Smooth muscle cell (in vitro differentiated cells): ENCODE data around the gene TTF2. TPM values are rescaled to one million over a fixed set of nuclear protein-coding genes. Genes with fewer than 3 reads are reported as not detected.

Source experiments
- DNase-seq: peaks from one replicate; lab custom pipeline; 2025; ENCODE audit not compliant: unreplicated experiment; lab: John Stamatoyannopoulos, UW
- H2AFZ ChIP-seq: fragments of 200-600 bp; sonication (generic); 2 replicates; pipeline ENCODE4 v1.6.0; 2016; ENCODE audit warnings: antibody characterized with exemption, low read depth, mild to moderate bottlenecking
- H3F3A ChIP-seq: fragments of 200-600 bp; sonication (generic); 2 replicates; pipeline ENCODE4 v1.6.0; 2017; ENCODE audit warnings: antibody characterized with exemption, low read depth
- H3K27ac ChIP-seq: fragments of 200-600 bp; sonication (generic); 2 replicates; pipeline ENCODE4 v1.5.1; 2016; ENCODE audit warnings: low read depth, mild to moderate bottlenecking
- H3K27me3 ChIP-seq: fragments of 200-600 bp; sonication (generic); 2 replicates; pipeline ENCODE4 v1.6.1; 2016; ENCODE audit warnings: low read depth, mild to moderate bottlenecking
- H3K36me3 ChIP-seq: fragments of 200-600 bp; sonication (generic); 2 replicates; pipeline ENCODE4 v1.5.1; 2016; ENCODE audit warnings: low read depth
- H3K4me1 ChIP-seq: fragments of 200-600 bp; sonication (generic); 2 replicates; pipeline ENCODE4 v1.5.1; 2016; ENCODE audit warnings: low read depth
- H3K4me2 ChIP-seq: fragments of 200-600 bp; sonication (generic); 2 replicates; pipeline ENCODE4 v1.6.0; 2016; ENCODE audit warnings: mild to moderate bottlenecking
- H3K4me3 ChIP-seq: fragments of 200-600 bp; sonication (generic); 2 replicates; pipeline ENCODE4 v1.5.1; 2016; ENCODE audit warnings: mild to moderate bottlenecking
- H3K79me2 ChIP-seq: fragments of 200-600 bp; sonication (generic); 2 replicates; pipeline ENCODE4 v1.6.0; 2016; ENCODE audit warnings: low read depth, mild to moderate bottlenecking
- H3K9ac ChIP-seq: fragments of 200-600 bp; sonication (generic); 2 replicates; pipeline ENCODE4 v1.6.0; 2016; ENCODE audit warnings: low read depth
- H3K9me3 ChIP-seq: fragments of 200-600 bp; sonication (generic); replicated peaks from 2 replicates; pipeline ENCODE4 v1.5.1; 2016; ENCODE audit warnings: low read depth
- H4K20me1 ChIP-seq: fragments of 200-600 bp; sonication (generic); 2 replicates; pipeline ENCODE4 v1.6.0; 2016; ENCODE audit warnings: low read depth
- WGBS: methylation state at CpG from one replicate; pipeline ENCODE4 v1.1.7; 2016; ENCODE audit warnings: low lambda C conversion rate; 5-methylcytosine and 5-hydroxymethylcytosine counted together
- polyA plus RNA-seq: library from polyadenylated mRNA; unstranded; fragments of >200 nt; fragmentation: Nextera tagmentation; extraction: Ambion mirVana; gene quantifications from 2 replicates; pipeline ENCODE4 v1.2.1, GENCODE V29; 2016
- total RNA-seq: library from RNA; depleted of rRNA; stranded (reverse); fragments of >200 nt; gene quantifications from 2 replicates; pipeline ENCODE4 v1.2.3, GENCODE V29; 2014
- TF ChIP-seq, protein P1 (sequence below): fragments of 200-600 bp; sonication (generic); IDR thresholded peaks from 2 replicates; pipeline ENCODE4 v1.5.1; 2017; ENCODE audit warnings: borderline replicate concordance, mild to moderate bottlenecking, antibody characterized with exemption; ENCODE audit not compliant: insufficient read depth, poor library complexity, severe bottlenecking

Gene TTF2
- total and polyA plus RNA-seq, 2 experiments from 2014 or later = 4.9 to 8.2 TPM

DNA sequence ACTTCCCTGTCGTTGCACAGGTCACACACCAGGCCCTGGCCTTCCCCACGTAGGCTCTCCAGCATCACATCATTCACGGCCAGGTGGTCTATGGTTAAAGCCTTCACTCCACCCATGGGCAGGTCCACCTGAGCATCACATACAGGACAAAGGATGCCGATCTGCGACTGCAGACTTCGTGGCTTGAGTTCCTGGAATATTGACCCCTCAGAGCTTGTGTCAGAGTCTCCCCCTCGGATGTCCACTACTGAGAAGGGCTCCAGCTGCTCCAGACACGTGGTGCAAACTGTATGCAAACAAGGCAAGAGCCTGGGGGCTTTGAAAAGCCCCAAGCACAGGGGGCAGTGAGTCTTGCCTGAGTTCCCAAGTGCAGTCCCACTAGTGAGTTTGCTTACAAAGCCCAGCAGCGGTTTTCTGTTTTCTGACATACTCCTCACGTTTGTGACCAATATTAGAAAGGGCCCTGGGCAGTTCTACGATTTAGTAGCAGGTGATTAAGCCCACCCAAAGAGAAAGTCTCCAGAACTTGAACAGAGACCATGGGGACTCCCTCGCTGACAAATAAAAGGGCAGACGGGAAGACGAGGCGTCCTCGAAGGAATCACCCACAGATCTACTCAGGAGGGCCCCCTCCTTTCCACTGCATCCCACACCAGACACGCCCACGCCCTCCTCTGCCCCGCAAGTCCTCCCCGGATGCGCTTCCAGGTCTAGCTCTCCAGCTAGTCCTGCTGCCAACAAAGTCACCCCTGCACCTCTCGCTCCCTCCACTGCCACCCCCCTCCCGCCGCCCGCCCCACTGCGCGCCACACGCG lies 60.9 kb downstream of the TTF2 start:
- peak overlapping the region; percentile 99 for H3K9ac ChIP-seq
- H3K4me2 ChIP-seq = peak overlapping the region; percentile 84
- H3K79me2 ChIP-seq = no peaks in the 10 kb centered on the region
- peaks cover 12% of the 10 kb centered on the region for H3K4me1 ChIP-seq
- DNase-seq = no peak
- WGBS = 19% methylated on average over 28 of the region's 29 CpGs
- H3K9me3 ChIP-seq = no peaks in the 10 kb centered on the region
- peak overlapping the region; percentile 73 for H3K4me3 ChIP-seq
- H3K36me3 ChIP-seq = no peaks in the 10 kb centered on the region
- H4K20me1 ChIP-seq = no peaks in the 10 kb centered on the region
- H3K27me3 ChIP-seq = no peaks in the 10 kb centered on the region
- H3F3A ChIP-seq = no peaks in the 10 kb centered on the region
- peak overlapping the region; percentile 84 for H2AFZ ChIP-seq
- H3K27ac ChIP-seq = peak overlapping the region; percentile 98
- TF ChIP-seq, protein P1, sequence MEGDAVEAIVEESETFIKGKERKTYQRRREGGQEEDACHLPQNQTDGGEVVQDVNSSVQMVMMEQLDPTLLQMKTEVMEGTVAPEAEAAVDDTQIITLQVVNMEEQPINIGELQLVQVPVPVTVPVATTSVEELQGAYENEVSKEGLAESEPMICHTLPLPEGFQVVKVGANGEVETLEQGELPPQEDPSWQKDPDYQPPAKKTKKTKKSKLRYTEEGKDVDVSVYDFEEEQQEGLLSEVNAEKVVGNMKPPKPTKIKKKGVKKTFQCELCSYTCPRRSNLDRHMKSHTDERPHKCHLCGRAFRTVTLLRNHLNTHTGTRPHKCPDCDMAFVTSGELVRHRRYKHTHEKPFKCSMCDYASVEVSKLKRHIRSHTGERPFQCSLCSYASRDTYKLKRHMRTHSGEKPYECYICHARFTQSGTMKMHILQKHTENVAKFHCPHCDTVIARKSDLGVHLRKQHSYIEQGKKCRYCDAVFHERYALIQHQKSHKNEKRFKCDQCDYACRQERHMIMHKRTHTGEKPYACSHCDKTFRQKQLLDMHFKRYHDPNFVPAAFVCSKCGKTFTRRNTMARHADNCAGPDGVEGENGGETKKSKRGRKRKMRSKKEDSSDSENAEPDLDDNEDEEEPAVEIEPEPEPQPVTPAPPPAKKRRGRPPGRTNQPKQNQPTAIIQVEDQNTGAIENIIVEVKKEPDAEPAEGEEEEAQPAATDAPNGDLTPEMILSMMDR = no peak

DNA sequence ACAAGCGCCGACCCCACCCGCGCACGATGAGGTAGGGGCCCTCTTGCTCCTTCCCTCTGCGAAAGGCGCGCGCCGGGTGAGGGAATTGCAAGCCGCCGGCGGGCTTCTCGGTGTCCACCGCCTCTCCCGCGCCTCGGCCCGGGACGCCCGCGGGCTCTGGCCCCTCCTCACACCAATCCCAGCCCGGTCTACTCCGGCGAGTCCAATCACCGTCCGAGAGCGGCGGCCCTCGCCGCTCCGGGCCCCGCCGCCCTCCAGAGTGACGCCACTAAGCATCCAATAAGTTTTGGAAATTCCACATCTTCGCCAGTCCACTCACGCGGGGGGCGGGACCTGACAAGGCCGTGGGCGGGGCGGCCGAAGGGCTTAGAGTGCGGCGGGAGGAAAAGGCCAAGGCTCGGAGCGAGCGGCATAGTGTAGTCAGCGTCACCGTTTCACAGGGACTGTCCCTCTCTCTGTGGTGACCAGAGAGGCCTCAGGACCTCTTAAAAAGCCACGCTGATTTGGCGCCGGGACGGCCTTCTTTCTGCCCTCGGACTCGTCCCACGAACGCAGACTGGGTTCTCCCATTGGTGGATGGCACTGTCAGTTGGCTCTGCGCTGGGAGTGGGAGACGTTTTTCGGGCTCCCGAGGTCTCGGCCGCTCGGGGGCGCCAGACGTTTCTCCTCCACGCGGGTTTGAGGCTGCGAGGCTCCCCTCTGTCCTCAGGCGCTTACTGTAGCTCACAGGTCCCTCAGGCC lies 61.6 kb downstream of the TTF2 start, which contains the start of gene TRIM45:
TRIM45 (minus strand) TSS at position 161 of the 741 bp plus-strand sequence. CDS start 548 bp downstream, outside the sequence.
- Histone ChIP-seq H3K27me3 (no peaks in the 10 kb centered on the region), H3K4me2 (peak within 1 kb of the TSS; percentile 84), H3K4me3 (peak within 1 kb of the TSS; percentile 73), H3K4me1 (peaks cover 12% of the 10 kb centered on the region), H3K27ac (peak within 1 kb of the TSS; percentile 98), H4K20me1 (no peaks in the 10 kb centered on the region), H3K9ac (peak within 1 kb of the TSS; percentile 99), H3K36me3 (no peaks in the 10 kb centered on the region), H3F3A (no peaks in the 10 kb centered on the region), H3K9me3 (no peaks in the 10 kb centered on the region), H3K79me2 (no peaks in the 10 kb centered on the region), H2AFZ (peak within 1 kb of the TSS; percentile 84)
- 1% methylated on average over 65 of the region's 71 CpGs for WGBS
- DNase-seq = peak; percentile 99
- TF ChIP-seq, protein P1 = peak; percentile 71

DNA sequence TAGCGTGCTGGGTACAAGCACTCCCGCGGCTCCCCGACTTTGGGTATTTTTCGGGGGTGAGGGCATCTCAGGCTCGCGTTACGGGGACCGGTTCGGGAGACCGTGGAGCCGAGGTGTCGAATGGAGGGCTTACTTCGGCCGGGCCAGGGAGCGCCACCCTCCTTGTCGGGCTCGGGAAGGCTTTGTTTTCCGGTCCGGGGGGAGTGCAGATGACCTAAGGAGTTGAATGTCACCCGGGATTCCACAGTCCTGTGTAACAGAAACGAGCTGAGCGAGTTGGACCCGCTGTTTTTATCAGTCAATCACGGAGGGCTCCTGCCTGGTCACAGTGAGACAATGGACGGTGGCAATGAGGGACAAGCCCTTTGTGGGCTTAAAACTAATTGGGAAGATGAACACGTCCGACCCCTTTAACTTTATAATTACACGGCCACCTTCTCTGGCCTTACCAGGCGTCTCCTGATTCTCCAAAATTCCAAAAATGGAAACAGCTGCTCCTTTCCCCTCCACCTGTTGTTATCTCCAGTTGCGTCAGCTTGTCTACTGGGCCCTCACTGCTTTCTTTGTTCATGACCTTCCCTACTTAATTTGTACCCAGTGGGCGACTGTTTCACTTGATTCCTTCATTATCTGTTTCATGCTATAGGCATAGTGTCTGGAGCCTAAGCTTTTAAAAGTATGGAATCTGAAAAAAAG lies 62.4 kb downstream of the TTF2 start:
- Histone ChIP-seq H3K36me3 (no peaks in the 10 kb centered on the region), H3K4me2 (peak overlapping the region; percentile 84), H3K27ac (peak overlapping the region; percentile 98), H4K20me1 (no peaks in the 10 kb centered on the region), H3K4me1 (peaks cover 12% of the 10 kb centered on the region), H2AFZ (peak overlapping the region; percentile 84), H3K27me3 (no peaks in the 10 kb centered on the region), H3K4me3 (peak overlapping the region; percentile 73), H3K9ac (peak overlapping the region; percentile 99), H3F3A (no peaks in the 10 kb centered on the region), H3K79me2 (no peaks in the 10 kb centered on the region), H3K9me3 (no peaks in the 10 kb centered on the region)
- WGBS = 24% methylated on average over 32 of the region's 32 CpGs
- TF ChIP-seq, protein P1 = no peak
- DNase-seq = no peak
